ENCODE measurements around the gene IL4I1.

The IL4I1 gene

GRCh38 chr19:49877879-49878743 is 18.6 kb downstream of the IL4I1 start:
- DNase-seq = peak; percentile 78

GRCh38 chr19:49877020-49877878 is 19.4 kb downstream of the IL4I1 start, which contains the start of the genes AKT1S1 and TBC1D17:
TSS of gene AKT1S1 (minus strand) at chr19:49877355. CDS start at chr19:49873295, 4,060 bp downstream.
TSS of gene TBC1D17 (plus strand) at chr19:49877702. CDS start at chr19:49877724, 22 bp downstream.
- DNase-seq = peak; percentile 99

- peak; percentile 96 for DNase-seq
These were observed 20.2 kb downstream of the IL4I1 start for GRCh38 chr19:49876422-49877019.

- no peak for DNase-seq
These were observed 20.7 kb downstream of the IL4I1 start for GRCh38 chr19:49875857-49876421.

GRCh38 chr19:49875177-49875576 is 21.5 kb downstream of the IL4I1 start:
- DNase-seq = no peak

- no peak for DNase-seq
These were observed 22.1 kb downstream of the IL4I1 start for GRCh38 chr19:49874503-49875157.

- no peak for DNase-seq
These were observed 22.9 kb downstream of the IL4I1 start for GRCh38 chr19:49873834-49874233.

GRCh38 chr19:49873129-49873521 is 23.6 kb downstream of the IL4I1 start:
- no peak for DNase-seq

GRCh38 chr19:49872245-49873128 is 24.2 kb downstream of the IL4I1 start:
- DNase-seq = no peak

GRCh38 chr19:49871349-49871985 is 25.2 kb downstream of the IL4I1 start:
- no peak for DNase-seq

GRCh38 chr19:49870309-49870901 is 26.3 kb downstream of the IL4I1 start:
- no peak for DNase-seq

GRCh38 chr19:49869484-49870308 is 27.0 kb downstream of the IL4I1 start:
- DNase-seq = peak; percentile 100

GRCh38 chr19:49869009-49869483 is 27.6 kb downstream of the IL4I1 start:
- DNase-seq = no peak

- DNase-seq = peak; percentile 78
These were observed 29.5 kb downstream of the IL4I1 start, which contains the start of gene PNKP for GRCh38 chr19:49866933-49867782. TSS of gene PNKP (minus strand) at chr19:49867576. CDS start at chr19:49867204, 372 bp downstream.

- no peak for DNase-seq
These were observed 31.8 kb downstream of the IL4I1 start for GRCh38 chr19:49864890-49865289.

GRCh38 chr19:49863935-49864320 is 32.8 kb downstream of the IL4I1 start:
- no peak for DNase-seq

GRCh38 chr19:49863254-49863934 is 33.3 kb downstream of the IL4I1 start:
- DNase-seq = no peak

Measured in NCI-H187 treated with DMSO at 0.1 percent for 48 hours (cell line).